ENCODE measurements around the gene ADIG. TPM values are rescaled to one million over a fixed set of nuclear protein-coding genes. Genes with fewer than 3 reads are reported as not detected.

ADIG gene
- total RNA-seq, 2 experiments from 2014 or later, result not detected

- no peak for DNase-seq
- no peak overlapping the region for H3K4me3 Mint-ChIP-seq
- H3K27me3 Mint-ChIP-seq, result no peaks in the 10 kb centered on the region
- H3K36me3 Mint-ChIP-seq, result peaks cover 17% of the 10 kb centered on the region
- H3K4me1 Mint-ChIP-seq, result no peaks in the 10 kb centered on the region
- no peaks in the 10 kb centered on the region for H3K9me3 Mint-ChIP-seq
- no peak overlapping the region for H3K27ac Mint-ChIP-seq
Observed at GRCh38 chr20:38558596-38559360, 22.2 kb upstream of the ADIG start.

GRCh38 chr20:38559764-38560163 lies 21.2 kb upstream of the ADIG start:
- no peaks in the 10 kb centered on the region for H3K27me3 Mint-ChIP-seq
- H3K4me1 Mint-ChIP-seq, result no peaks in the 10 kb centered on the region
- peaks cover 13% of the 10 kb centered on the region for H3K36me3 Mint-ChIP-seq
- DNase-seq, result no peak
- H3K9me3 Mint-ChIP-seq, result no peaks in the 10 kb centered on the region
- H3K27ac Mint-ChIP-seq, result no peak overlapping the region
- no peak overlapping the region for H3K4me3 Mint-ChIP-seq

GRCh38 chr20:38563802-38564431 lies 17.1 kb upstream of the ADIG start:
- Mint-ChIP-seq H3K27me3 (no peaks in the 10 kb centered on the region), H3K36me3 (peaks cover 8% of the 10 kb centered on the region), H3K27ac (no peak overlapping the region), H3K4me3 (no peak overlapping the region), H3K9me3 (no peaks in the 10 kb centered on the region), H3K4me1 (no peaks in the 10 kb centered on the region)
- no peak for DNase-seq

GRCh38 chr20:38564680-38565079 lies 16.3 kb upstream of the ADIG start:
- Mint-ChIP-seq H3K4me1 (no peaks in the 10 kb centered on the region), H3K4me3 (no peak overlapping the region), H3K27ac (peak overlapping the region; percentile 46), H3K36me3 (peaks cover under 1% of the 10 kb centered on the region), H3K9me3 (no peaks in the 10 kb centered on the region), H3K27me3 (no peaks in the 10 kb centered on the region)
- no peak for DNase-seq

- Mint-ChIP-seq H3K4me1 (no peaks in the 10 kb centered on the region), H3K4me3 (no peak overlapping the region), H3K36me3 (no peaks in the 10 kb centered on the region), H3K27ac (no peak overlapping the region), H3K27me3 (no peaks in the 10 kb centered on the region), H3K9me3 (no peaks in the 10 kb centered on the region)
- no peak for DNase-seq
Observed at GRCh38 chr20:38566036-38566598, 14.9 kb upstream of the ADIG start.

- Mint-ChIP-seq H3K27me3 (no peaks in the 10 kb centered on the region), H3K9me3 (no peaks in the 10 kb centered on the region), H3K27ac (peak overlapping the region; percentile 47), H3K36me3 (no peaks in the 10 kb centered on the region), H3K4me1 (no peaks in the 10 kb centered on the region), H3K4me3 (no peak overlapping the region)
- DNase-seq, result no peak
Observed at GRCh38 chr20:38569747-38570525, 11.1 kb upstream of the ADIG start.

- Mint-ChIP-seq H3K36me3 (peaks cover 2% of the 10 kb centered on the region), H3K27me3 (no peaks in the 10 kb centered on the region), H3K9me3 (no peaks in the 10 kb centered on the region), H3K4me1 (no peaks in the 10 kb centered on the region), H3K4me3 (no peak overlapping the region), H3K27ac (no peak overlapping the region)
- no peak for DNase-seq
Observed at GRCh38 chr20:38573413-38573812, 7.6 kb upstream of the ADIG start.

- Mint-ChIP-seq H3K27ac (no peak overlapping the region), H3K36me3 (peaks cover 2% of the 10 kb centered on the region), H3K9me3 (no peaks in the 10 kb centered on the region), H3K27me3 (no peaks in the 10 kb centered on the region), H3K4me3 (no peak overlapping the region), H3K4me1 (no peaks in the 10 kb centered on the region)
- DNase-seq, result no peak
Observed at GRCh38 chr20:38579219-38579910, 1.6 kb upstream of the ADIG start.

- Mint-ChIP-seq H3K4me3 (no peak overlapping the region), H3K4me1 (no peaks in the 10 kb centered on the region), H3K36me3 (peaks cover 2% of the 10 kb centered on the region), H3K27ac (no peak overlapping the region), H3K27me3 (no peaks in the 10 kb centered on the region), H3K9me3 (no peaks in the 10 kb centered on the region)
- no peak for DNase-seq
Observed at GRCh38 chr20:38579921-38580320, 1.1 kb upstream of the ADIG start.

GRCh38 chr20:38581830-38582358 lies 897 bp downstream of the ADIG start:
- no peaks in the 10 kb centered on the region for H3K36me3 Mint-ChIP-seq
- H3K4me1 Mint-ChIP-seq, result no peaks in the 10 kb centered on the region
- no peaks in the 10 kb centered on the region for H3K27me3 Mint-ChIP-seq
- no peak overlapping the region for H3K27ac Mint-ChIP-seq
- H3K9me3 Mint-ChIP-seq, result no peaks in the 10 kb centered on the region
- DNase-seq, result no peak
- H3K4me3 Mint-ChIP-seq, result no peak overlapping the region

GRCh38 chr20:38583306-38583705 lies 2.3 kb downstream of the ADIG start:
- Mint-ChIP-seq H3K9me3 (no peaks in the 10 kb centered on the region), H3K4me1 (no peaks in the 10 kb centered on the region), H3K36me3 (no peaks in the 10 kb centered on the region), H3K4me3 (no peak overlapping the region), H3K27ac (no peak overlapping the region), H3K27me3 (no peaks in the 10 kb centered on the region)
- no peak for DNase-seq

- H3K36me3 Mint-ChIP-seq, result no peaks in the 10 kb centered on the region
Observed at GRCh38 chr20:38584099-38584763, 3.2 kb downstream of the ADIG start.

GRCh38 chr20:38585404-38586180 lies 4.6 kb downstream of the ADIG start:
- no peak for DNase-seq
- Mint-ChIP-seq H3K4me3 (no peak overlapping the region), H3K36me3 (no peaks in the 10 kb centered on the region), H3K27ac (no peak overlapping the region), H3K27me3 (no peaks in the 10 kb centered on the region), H3K9me3 (no peaks in the 10 kb centered on the region), H3K4me1 (no peaks in the 10 kb centered on the region)

More at GRCh38 chr20:38584099-38584763, 3.2 kb downstream of the ADIG start:
- H3K4me3 Mint-ChIP-seq, result no peak overlapping the region
- H3K9me3 Mint-ChIP-seq, result no peaks in the 10 kb centered on the region
- no peaks in the 10 kb centered on the region for H3K27me3 Mint-ChIP-seq
- H3K4me1 Mint-ChIP-seq, result no peaks in the 10 kb centered on the region
- no peak for DNase-seq
- H3K27ac Mint-ChIP-seq, result no peak overlapping the region

GRCh38 chr20:38586181-38586525 lies 5.2 kb downstream of the ADIG start:
- Mint-ChIP-seq H3K27me3 (no peaks in the 10 kb centered on the region), H3K27ac (no peak overlapping the region), H3K4me1 (no peaks in the 10 kb centered on the region), H3K9me3 (no peaks in the 10 kb centered on the region), H3K4me3 (no peak overlapping the region), H3K36me3 (no peaks in the 10 kb centered on the region)
- no peak for DNase-seq
